ENCODE results near the gene CPAMD8.

- TF ChIP-seq CTCF (IDR thresholded peaks at IDR 0.05 in 2 of 3, conservative IDR thresholded peaks at IDR 0.05 in 1 of 3; ENCODE audit: borderline replicate concordance in 1 of 3, insufficient read depth in 1 of 3, low read depth in 2 of 3, low read length in 2 of 3): no peak
- no peak for TF ChIP-seq SIN3A (IDR thresholded peaks at IDR 0.05; ENCODE audit: low read depth)
- TF ChIP-seq SP1 (IDR thresholded peaks at IDR 0.05; ENCODE audit: low read depth): no peak
- no peak for TF ChIP-seq RAD21 (IDR thresholded peaks at IDR 0.05; ENCODE audit: low read depth)
- TF ChIP-seq ZBTB33 (IDR thresholded peaks at IDR 0.05; ENCODE audit: extremely low read depth, insufficient replicate concordance, low read length): no peak
- no peak for TF ChIP-seq POLR2A (IDR thresholded peaks at IDR 0.05; ENCODE audit: borderline replicate concordance, extremely low read depth, insufficient read depth, insufficient read length)
- TF ChIP-seq, protein P1, sequence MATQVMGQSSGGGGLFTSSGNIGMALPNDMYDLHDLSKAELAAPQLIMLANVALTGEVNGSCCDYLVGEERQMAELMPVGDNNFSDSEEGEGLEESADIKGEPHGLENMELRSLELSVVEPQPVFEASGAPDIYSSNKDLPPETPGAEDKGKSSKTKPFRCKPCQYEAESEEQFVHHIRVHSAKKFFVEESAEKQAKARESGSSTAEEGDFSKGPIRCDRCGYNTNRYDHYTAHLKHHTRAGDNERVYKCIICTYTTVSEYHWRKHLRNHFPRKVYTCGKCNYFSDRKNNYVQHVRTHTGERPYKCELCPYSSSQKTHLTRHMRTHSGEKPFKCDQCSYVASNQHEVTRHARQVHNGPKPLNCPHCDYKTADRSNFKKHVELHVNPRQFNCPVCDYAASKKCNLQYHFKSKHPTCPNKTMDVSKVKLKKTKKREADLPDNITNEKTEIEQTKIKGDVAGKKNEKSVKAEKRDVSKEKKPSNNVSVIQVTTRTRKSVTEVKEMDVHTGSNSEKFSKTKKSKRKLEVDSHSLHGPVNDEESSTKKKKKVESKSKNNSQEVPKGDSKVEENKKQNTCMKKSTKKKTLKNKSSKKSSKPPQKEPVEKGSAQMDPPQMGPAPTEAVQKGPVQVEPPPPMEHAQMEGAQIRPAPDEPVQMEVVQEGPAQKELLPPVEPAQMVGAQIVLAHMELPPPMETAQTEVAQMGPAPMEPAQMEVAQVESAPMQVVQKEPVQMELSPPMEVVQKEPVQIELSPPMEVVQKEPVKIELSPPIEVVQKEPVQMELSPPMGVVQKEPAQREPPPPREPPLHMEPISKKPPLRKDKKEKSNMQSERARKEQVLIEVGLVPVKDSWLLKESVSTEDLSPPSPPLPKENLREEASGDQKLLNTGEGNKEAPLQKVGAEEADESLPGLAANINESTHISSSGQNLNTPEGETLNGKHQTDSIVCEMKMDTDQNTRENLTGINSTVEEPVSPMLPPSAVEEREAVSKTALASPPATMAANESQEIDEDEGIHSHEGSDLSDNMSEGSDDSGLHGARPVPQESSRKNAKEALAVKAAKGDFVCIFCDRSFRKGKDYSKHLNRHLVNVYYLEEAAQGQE (IDR thresholded peaks at IDR 0.05; ENCODE audit: low read depth): no peak
- TF ChIP-seq ZNF274 (IDR thresholded peaks at IDR 0.05; ENCODE audit: low read depth, low read length): no peak
- TF ChIP-seq EZH2 (IDR thresholded peaks at IDR 0.05): no peak
- TF ChIP-seq CBX3 (IDR thresholded peaks at IDR 0.05; ENCODE audit: low read depth): no peak
Measured at GRCh38 chr19:16861011-16861410, 165.6 kb downstream of the CPAMD8 start.
